Activated naive CD4-positive, alpha-beta T cell treated with anti-CD3 and anti-CD28 coated beads, Interleukin-2, amount 50 U/mL, for 72 hours (primary cell): Measurements from ENCODE around the gene TYMP. TPM values are rescaled to one million over a fixed set of nuclear protein-coding genes. Genes with fewer than 3 reads are reported as not detected.

ENCODE experiments used
- ATAC-seq, 2 donors: fragments of 150-1000 bp; cut with Tn5 transposase; 2 replicates each; pipeline ENCODE4 v1.10.0; 2021; ENCODE audit warnings: mild to moderate bottlenecking in 2 of 2, moderate library complexity in 2 of 2
- DNase-seq, 2 donors: peaks; one replicate each; pipeline ENCODE4 v3.0.0; 2021 to 2022; ENCODE audit warnings: low spot score in 2 of 2
- H3K27ac Mint-ChIP-seq, 2 donors: one replicate each; pipeline ENCODE4 v1.8.0; 2022; ENCODE audit warnings: mild to moderate bottlenecking in 2 of 2, mixed read lengths in 2 of 2
- H3K36me3 Mint-ChIP-seq, 2 donors: one replicate each; pipeline ENCODE4 v1.8.0; 2022; ENCODE audit warnings: mixed read lengths in 2 of 2
- H3K9me3 Mint-ChIP-seq, 2 donors: one replicate each; pipeline ENCODE4 v1.8.0; 2022; ENCODE audit warnings: mixed read lengths in 2 of 2
- total RNA-seq, 2 donors: library from RNA; stranded (reverse); gene quantifications; one replicate each; pipeline ENCODE4 v1.2.3, GENCODE V29; 2022

Gene TYMP
- total RNA-seq, 2 donors from 2014 or later = 20.8 to 74.5 TPM

DNA sequence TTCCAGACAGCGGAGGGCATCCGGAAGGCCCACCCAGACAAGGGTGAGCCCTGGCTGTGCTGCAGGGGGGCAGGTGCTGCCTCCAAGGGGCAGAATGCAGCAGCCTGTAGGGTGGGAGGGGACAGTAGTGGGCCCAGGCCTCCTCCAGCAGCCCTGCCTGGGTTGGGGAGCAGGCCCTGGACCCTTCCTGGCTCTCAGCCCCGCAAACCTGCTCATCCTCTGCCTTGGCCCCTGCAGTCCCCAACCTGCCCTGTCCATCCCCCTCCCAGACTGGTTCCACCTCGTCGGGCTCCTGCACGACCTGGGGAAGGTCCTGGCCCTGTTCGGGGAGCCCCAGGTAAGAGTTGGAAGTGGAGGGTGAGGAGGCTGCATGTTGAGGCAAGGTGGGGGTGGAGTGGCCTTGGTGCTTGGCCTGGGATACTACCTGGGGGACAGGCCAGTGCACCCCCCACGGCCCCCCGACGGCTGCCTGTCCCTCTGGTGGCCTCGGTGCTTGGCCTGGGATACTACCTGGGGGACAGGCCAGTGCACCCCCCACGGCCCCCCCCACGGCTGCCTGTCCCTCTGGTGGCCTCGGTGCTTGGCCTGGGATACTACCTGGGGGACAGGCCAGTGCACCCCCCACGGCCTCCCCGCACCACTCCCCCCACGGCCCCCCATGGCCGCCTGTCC, 41.7 kb downstream of the TYMP start:
- DNase-seq (no peak), ATAC-seq (no peak)
- Mint-ChIP-seq H3K36me3 (no peaks in the 10 kb centered on the region), H3K27ac (no peak overlapping the region), H3K9me3 (no peaks in the 10 kb centered on the region)

DNA sequence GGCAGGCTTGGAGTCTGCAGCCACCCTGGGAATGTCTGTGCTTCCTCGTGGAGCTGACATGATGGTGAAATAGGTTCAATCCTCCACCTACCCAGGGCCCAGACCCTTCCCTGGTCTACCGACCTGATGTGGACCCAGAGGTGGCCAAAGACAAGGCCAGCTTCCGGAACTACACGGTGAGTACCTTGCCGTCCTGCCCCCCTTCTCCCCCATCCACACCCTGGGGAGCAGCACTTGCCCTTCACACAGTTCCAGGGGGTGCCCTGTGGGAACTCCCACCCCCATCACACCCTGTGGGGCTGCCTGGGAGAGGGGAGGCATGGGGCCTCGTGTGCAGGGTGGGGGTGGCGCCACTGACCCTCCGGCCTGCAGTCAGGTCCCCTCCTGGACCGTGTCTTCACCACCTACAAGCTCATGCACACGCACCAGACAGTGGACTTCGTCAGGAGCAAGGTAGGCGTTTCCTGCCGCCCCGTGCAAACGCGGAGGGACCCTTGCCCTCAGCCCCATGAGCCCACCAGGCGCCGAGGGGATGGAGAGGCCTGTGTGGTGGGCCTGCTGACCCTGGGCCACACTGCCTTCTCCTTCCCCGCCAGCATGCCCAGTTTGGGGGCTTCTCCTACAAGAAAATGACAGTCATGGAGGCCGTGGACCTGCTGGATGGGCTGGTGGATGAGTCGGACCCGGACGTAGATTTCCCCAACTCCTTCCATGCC, 42.4 kb downstream of the TYMP start:
- ATAC-seq = peak in 1 of 2 donors; percentile 18
- no peaks in the 10 kb centered on the region for H3K9me3 Mint-ChIP-seq
- H3K27ac Mint-ChIP-seq = no peak overlapping the region
- H3K36me3 Mint-ChIP-seq = no peaks in the 10 kb centered on the region
- no peak for DNase-seq

DNA sequence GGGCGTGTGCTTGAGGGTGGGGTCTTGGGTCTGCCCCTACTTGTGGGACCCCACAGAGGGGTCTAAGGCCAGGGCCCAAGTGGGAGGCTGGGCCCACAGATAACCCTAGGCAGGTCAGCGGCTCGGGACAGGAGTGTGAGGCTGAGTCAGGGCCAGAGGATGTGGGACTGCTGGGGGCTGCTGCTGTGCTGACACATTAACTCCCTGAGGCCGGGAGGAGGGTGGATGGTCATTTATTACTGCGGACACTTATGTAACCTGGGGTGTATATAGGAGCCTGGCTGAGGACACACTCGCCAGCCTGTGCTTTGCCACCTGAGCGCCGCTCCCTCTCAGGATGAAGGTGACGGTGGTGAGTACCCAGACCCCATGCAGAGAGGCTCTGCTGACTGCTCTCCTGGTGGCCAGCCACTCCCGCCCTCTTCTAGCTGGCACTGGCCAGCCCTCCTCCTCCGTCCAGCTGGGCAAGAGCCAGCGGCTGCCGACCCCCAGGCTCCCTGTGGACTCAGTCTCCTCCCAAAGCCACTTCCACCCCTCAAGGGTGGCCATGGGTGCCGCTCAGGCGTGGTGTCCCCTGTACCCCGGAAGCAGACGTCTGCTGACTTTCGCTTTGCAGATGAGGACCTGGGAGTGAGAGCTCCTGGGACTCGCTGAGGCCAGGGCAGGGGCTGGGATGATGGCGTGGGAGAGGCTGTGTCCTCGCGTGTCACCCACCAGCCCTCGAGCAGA, 43.1 kb downstream of the TYMP start, which contains the start of gene MIOX:
Gene MIOX (plus strand): TSS at position 299 of the 729 bp plus-strand sequence. CDS start 39 bp downstream, at position 338.
- ATAC-seq = no peak
- H3K9me3 Mint-ChIP-seq = no peaks in the 10 kb centered on the region
- no peaks in the 10 kb centered on the region for H3K36me3 Mint-ChIP-seq
- no peak for DNase-seq
- H3K27ac Mint-ChIP-seq = no peak within 1 kb of the TSS

DNA sequence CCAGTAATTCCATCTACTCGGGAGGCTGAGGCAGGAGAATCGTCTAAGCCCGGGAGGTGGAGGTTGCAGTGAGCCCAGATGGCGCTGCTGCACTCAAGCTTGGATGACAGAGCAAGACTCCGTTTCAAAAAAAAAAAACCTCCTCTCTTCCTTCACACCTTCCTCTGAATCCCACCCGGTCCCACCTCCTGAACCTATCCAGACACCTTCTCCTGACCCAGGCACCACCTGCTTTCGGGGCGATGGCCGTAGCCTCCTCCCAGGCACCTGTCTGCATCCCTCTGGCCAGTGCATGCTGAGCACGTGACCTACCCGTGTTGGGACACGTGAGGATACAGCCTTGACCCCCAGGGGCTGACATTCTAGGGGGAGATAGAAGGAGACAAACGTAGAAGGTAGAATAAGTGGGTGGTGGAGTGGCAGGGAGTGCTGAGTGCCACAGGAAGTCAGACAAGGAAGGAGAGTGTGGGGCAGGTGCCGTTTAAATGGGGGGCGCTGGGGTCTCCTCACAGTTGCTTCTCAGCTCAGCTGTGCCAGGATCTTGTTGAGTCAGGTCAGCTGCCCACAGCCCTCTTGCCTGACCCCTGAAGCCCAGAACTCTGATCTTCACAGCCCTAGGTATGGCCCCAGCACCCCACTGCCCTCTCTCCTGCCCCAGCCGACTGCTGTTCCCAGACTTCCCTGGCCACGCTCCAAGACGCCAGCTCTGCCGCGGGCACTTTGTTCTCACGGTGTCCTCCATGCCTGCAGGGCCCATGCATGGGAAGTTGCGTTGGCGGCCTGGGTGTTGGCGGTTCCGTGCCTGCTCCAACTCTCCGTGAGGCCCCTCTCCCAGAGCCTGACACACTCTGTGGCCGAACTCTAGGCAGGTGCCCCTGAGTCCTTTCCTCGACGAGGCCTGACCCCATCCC, 44.3 kb downstream of the TYMP start:
- ATAC-seq (no peak), DNase-seq (no peak)
- Mint-ChIP-seq H3K27ac (peak overlapping the region in 1 of 2 donors; percentile 47), H3K9me3 (no peaks in the 10 kb centered on the region), H3K36me3 (no peaks in the 10 kb centered on the region)

DNA sequence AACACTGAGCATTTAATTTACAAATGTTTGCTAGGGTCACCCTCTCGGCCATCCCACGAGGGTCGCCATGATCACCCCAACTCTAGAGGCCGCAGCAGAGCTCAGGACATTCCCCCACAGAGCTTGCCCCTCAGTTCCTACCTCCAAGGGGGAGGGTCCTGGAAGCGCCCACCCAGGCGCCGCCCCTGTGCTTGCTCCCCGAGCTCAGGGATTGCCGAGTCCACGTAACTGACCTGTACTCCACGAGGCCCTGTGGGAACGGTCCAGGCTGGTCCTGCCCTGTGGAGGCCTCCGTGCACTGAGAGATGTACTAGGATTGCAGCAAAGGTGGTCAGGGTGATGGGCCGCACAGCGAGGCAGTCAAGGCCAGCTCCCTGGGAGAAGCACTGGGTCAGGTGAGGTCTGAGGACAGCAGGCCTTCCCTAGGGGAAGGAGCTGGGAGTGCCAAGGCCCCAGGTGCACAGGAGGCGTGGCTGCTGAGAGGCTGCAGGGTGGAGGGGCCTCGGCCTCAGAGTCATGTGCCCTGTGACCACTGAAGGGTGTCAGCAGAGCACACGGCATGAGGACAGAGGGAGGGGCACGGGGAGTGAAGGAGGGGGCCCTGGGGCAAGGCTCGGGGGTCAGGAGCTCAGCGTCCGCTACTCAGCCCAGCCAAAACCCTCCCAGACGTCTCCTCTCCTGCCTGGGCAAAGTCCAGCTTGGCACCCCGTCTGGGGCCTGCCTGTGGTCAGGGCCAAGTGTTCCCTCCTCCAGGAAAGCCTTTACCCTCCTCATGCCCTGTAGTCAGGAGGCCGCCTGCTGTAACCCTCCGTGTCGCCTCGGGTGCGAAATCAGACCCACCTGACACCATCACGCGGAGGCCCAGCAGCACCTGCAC, 45.6 kb downstream of the TYMP start:
- Mint-ChIP-seq H3K36me3 (no peaks in the 10 kb centered on the region), H3K9me3 (no peaks in the 10 kb centered on the region), H3K27ac (no peak overlapping the region)
- ATAC-seq (no peak), DNase-seq (no peak)

DNA sequence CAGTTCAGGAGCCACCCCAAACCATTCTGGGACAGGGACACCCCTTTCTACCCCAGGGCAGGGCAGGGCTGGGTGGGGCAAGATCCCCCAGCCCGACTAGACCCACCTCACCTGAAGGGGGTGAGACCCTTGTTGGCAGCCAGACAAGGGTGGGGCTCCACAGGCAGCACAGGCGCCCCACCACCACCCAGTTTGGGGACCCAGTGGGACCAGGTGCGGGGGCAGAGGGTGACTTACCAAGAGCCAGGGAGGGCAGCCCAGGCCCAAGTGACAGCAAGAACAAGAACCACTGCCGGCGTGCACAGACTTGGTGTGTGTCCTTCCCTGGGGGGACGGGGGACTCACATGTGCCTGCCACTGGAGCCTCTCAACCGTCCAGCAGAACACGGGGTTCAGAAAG, 46.3 kb downstream of the TYMP start:
- H3K27ac Mint-ChIP-seq = no peak overlapping the region
- DNase-seq (no peak), ATAC-seq (no peak)
- H3K9me3 Mint-ChIP-seq = no peaks in the 10 kb centered on the region
- no peaks in the 10 kb centered on the region for H3K36me3 Mint-ChIP-seq

DNA sequence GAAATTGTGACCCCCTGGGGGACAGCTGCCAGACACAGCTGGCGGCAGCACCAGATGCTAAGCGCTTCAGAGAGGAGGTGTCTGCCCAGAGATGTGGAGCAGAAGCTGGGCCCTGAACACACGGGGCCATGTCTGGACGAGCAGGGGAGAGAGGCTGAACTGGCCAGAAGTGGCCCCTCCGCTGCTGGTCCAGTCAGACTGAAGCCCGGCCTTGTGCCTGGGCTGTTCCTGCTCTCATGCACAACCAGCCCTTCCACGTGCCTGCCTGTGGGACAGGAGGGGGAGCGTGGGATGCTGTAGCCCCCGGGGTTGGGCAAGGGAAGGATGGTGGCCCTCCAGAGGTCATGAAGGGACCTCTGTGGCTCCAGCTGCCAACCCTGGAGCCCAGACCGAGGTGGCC, 46.7 kb downstream of the TYMP start:
- Mint-ChIP-seq H3K9me3 (no peaks in the 10 kb centered on the region), H3K27ac (no peak overlapping the region), H3K36me3 (no peaks in the 10 kb centered on the region)
- no peak for ATAC-seq
- DNase-seq = no peak

DNA sequence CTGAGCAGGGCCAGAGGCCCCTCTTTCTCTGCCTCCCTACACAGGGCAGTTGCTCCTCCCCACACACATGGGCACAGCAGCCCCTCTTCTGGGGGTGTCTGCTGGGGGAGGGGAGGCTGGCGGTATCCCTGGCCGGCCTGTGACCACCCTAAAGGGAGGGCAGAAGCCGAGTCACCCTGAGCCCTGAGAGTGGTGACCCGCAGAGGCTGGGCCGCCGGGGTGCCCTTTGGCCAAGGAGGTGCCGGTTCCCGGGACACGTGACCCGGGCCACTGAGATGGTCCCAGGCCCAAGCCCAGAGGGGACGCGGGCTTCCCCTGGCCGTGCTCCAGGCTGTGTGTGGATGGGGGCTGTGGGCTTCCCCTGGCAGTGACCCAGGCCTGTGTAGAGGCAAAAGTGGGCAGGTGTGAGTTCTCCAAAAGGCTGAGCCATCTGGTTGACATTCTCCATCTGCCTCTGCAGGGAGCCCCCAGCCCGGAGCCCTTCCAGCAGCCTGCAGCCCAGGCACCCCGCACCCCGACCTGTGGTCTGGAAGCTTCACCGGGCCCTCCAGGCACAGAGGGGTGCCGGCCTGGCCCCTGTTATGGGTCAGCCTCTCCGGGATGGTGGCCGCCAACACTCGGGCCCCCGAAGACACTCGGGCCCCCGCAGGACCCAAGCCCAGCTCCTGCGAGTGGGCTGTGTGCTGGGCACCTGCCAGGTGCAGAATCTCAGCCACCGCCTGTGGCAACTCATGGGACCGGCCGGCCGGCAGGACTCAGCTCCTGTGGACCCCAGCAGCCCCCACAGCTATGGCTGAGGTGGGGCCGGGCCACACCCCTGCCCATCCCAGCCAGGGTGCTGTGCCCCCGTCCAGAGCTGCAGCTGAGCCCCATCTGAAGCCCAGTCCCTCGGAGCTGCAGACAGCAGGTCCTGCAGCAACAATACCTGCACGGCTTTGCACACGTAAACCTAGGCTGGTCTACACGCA, 47.4 kb downstream of the TYMP start:
- peak overlapping the region; percentile 64 to 68 for H3K27ac Mint-ChIP-seq
- DNase-seq = no peak
- no peaks in the 10 kb centered on the region for H3K9me3 Mint-ChIP-seq

DNA sequence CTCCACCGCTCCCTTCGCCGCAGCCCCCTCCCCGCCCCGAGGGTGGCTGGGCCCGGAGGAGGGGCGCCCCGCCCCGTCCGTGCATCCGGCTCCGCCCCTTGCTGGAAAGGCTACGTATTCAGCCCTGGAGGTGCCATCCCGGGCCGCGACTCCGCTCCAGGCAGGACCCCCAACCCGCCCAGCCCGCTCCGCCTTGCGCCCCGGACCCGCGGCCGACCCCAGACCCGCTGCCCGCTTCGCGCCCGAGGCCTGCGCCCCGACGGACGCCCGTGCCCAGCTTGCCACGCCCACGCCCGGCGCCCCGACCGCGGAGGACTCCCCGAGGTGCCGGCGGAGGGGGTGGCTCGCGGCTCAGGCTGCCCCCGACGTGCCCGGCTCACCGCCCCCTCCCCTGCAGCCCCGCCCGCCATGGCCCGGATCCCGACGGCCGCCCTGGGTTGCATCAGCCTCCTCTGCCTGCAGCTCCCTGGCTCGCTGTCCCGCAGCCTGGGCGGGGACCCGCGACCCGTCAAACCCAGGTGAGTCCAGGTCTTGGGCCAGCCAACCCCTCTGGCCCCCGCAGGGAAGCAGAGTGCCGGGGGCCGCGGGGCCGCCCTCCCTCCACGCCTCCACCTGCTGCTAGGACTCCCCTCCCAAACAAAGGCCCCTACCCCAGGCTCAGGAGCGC, 48.2 kb downstream of the TYMP start, which contains the start of gene ADM2:
Gene ADM2 (plus strand): TSS at position 104 of the 667 bp plus-strand sequence. CDS start 305 bp downstream, at position 409.
- Mint-ChIP-seq H3K36me3 (no peaks in the 10 kb centered on the region), H3K27ac (peak within 1 kb of the TSS; percentile 64 to 70), H3K9me3 (no peaks in the 10 kb centered on the region)
- peak in 1 of 2 donors; percentile 71 for DNase-seq
- ATAC-seq = peak; percentile 88 to 93

More for the DNA sequence above, 47.4 kb downstream of the TYMP start:
- ATAC-seq = peak in 1 of 2 donors; percentile 28
- H3K36me3 Mint-ChIP-seq = no peaks in the 10 kb centered on the region

DNA sequence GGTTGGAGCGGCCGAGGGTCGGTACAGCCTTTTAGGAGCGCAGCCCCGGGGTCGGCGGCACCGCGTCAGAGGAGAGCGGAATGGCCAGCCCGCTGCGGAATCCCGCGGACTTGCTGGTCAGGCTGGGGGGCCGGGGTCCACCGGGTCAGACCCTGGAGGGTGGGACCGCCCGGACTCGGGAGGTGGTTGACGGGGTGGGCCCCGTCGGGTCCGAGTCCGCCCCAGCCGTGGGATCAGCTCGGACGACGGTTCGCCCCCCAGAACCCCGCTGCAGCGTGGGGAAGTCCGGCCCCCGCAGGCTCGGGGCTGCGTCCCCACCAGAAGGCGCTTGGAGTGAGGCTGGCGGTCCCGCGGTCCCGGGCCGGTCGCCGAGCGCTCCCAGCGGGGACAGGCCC, 48.8 kb downstream of the TYMP start:
- Mint-ChIP-seq H3K9me3 (no peaks in the 10 kb centered on the region), H3K36me3 (no peaks in the 10 kb centered on the region), H3K27ac (no peak overlapping the region)
- DNase-seq (no peak), ATAC-seq (no peak)

DNA sequence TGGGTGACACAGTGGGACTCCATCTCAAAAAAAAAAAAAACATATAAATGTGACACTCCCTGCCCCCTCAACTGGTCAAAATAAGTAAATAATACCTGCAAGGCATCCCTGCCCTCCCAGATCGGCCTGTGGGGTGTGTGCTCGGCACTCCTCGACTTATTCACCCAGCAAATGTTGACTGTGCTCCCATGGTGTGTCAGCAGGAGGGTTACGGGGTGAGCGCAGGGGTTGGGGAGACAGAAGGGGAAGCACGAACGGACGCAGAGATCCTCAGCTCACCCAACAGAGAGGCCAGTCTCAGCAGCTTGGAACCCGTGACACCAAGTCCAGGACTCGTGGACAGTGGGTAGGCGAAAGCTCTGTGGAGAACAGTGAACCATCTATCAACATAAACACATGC, 50.1 kb downstream of the TYMP start:
- ATAC-seq (no peak), DNase-seq (no peak)
- Mint-ChIP-seq H3K36me3 (no peaks in the 10 kb centered on the region), H3K9me3 (no peaks in the 10 kb centered on the region), H3K27ac (peak overlapping the region in 1 of 2 donors; percentile 70)

DNA sequence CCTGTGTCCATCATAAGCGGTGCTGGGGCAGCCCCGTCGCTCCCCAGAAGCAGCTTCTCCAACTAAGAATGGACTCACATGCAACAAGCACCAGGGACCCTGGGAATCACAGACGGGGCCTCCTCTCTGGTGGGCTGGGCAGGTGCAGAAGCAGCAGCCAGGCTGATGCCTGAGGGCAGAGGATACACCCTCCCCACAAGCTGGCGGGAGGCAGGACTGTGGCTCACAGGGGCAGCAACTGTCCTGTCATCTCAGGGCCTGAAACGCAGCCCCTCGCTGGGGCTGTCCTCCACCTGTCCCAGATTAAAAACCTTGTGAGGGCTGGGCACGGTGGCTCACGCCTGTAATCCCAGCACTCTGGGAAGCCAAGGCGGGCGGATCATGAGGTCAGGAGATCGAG, 51.9 kb downstream of the TYMP start:
- no peak for DNase-seq
- H3K36me3 Mint-ChIP-seq = no peaks in the 10 kb centered on the region
- peak overlapping the region in 1 of 2 donors; percentile 36 for H3K27ac Mint-ChIP-seq
- no peak for ATAC-seq
- no peaks in the 10 kb centered on the region for H3K9me3 Mint-ChIP-seq

DNA sequence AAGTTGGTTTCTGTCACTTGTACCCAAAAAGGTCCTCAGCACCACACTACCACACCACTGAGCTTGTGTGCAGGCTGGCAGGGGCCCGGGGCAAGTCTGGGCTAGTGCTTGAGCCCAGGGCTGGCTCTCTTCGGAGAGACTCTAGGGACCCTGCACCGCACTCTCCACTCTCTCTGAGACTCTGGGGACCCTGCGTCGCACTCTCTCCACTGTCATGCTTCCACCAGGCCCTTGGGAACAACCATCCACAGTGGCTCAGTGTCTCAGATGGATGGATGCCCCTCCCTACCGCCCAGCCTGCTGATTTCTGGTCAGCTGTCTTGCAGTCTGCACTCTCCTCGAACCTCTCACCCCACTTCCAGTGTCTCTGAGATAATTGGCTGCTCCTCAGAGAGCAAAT, 52.9 kb downstream of the TYMP start:
- Mint-ChIP-seq H3K36me3 (no peaks in the 10 kb centered on the region), H3K27ac (peak overlapping the region; percentile 61 to 81), H3K9me3 (no peaks in the 10 kb centered on the region)
- DNase-seq = no peak
- no peak for ATAC-seq
